Spleen (tissue), 11 donors: ENCODE measurements around the gene MAN2A2. TPM values are rescaled to one million over a fixed set of nuclear protein-coding genes. Genes with fewer than 3 reads are reported as not detected.
A peak's percentile ranks its signal among the peaks of the same experiment; 100 is the strongest.

Source experiments
- DNase-seq: peaks from one replicate; pipeline ENCODE4 v3.0.0-alpha.2; 2020
- H3K27ac ChIP-seq, 8 donors: fragments of 200-600 bp; sonication (generic) in 7 of 8; 1 replicate in 4 of 8; 2 replicates in 4 of 8; pipeline versions ENCODE4 v1.5.0 to v1.8.0; 2016 to 2021; ENCODE audit warnings: inconsistent platforms in 4 of 8, mild to moderate bottlenecking in 4 of 8, moderate library complexity in 1 of 8
- H3K27me3 ChIP-seq, 7 donors: fragments of 200-600 bp; sonication (generic) in 6 of 7; replicated peaks in 1 of 7; 1 replicate in 4 of 7; 2 replicates in 3 of 7; pipeline versions ENCODE4 v1.5.0 to v1.8.0; 2016 to 2021; ENCODE audit warnings: inconsistent platforms in 3 of 7, mild to moderate bottlenecking in 1 of 7
- H3K36me3 ChIP-seq, 6 donors: fragments of 200-600 bp; sonication (generic) in 5 of 6; 1 replicate in 4 of 6; 2 replicates in 2 of 6; pipeline versions ENCODE4 v1.5.0 to v1.8.0; 2016 to 2021; ENCODE audit warnings: inconsistent platforms in 2 of 6
- H3K4me1 ChIP-seq, 6 donors: fragments of 200-600 bp; sonication (generic) in 5 of 6; 1 replicate in 3 of 6; 2 replicates in 3 of 6; pipeline versions ENCODE4 v1.5.0 to v1.8.0; 2016 to 2021; ENCODE audit warnings: inconsistent platforms in 3 of 6
- H3K4me3 ChIP-seq, 8 donors: fragments of 200-600 bp; sonication (generic) in 7 of 8; 1 replicate in 4 of 8; 2 replicates in 4 of 8; pipeline versions ENCODE4 v1.5.0 to v1.8.0; 2016 to 2021; ENCODE audit warnings: inconsistent platforms in 4 of 8, mild to moderate bottlenecking in 4 of 8, moderate library complexity in 2 of 8
- H3K9me3 ChIP-seq, 8 donors: fragments of 200-600 bp; sonication (generic) in 7 of 8; 1 replicate in 4 of 8; 2 replicates in 4 of 8; pipeline versions ENCODE4 v1.5.0 to v1.8.0; 2016 to 2021; ENCODE audit warnings: inconsistent platforms in 4 of 8
- CTCF ChIP-seq, 11 experiments: fragments of 200-600 bp in 7 of 11; fragments of 450-650 bp in 4 of 11; sonication (generic) in 4 of 11; IDR thresholded peaks in 8 of 11; conservative IDR thresholded peaks in 3 of 11; 1 replicate in 7 of 11; 2 replicates in 4 of 11; pipeline versions ENCODE4 v1.4.0 to v1.8.0; 2016 to 2021; ENCODE audit warnings: antibody characterized with exemption in 11 of 11, inconsistent platforms in 4 of 11, mild to moderate bottlenecking in 1 of 11
- POLR2A ChIP-seq, 3 donors: fragments of 450-650 bp; IDR thresholded peaks; one replicate each; pipeline ENCODE4 v1.5.1; 2017; ENCODE audit warnings: antibody characterized with exemption in 3 of 3, mild to moderate bottlenecking in 1 of 3
- POLR2AphosphoS5 ChIP-seq, 3 donors: sonication (generic); formaldehyde crosslinking; IDR thresholded peaks; one replicate each; pipeline ENCODE4 v1.5.1; 2017; ENCODE audit warnings: antibody characterized with exemption in 3 of 3
- WGBS, 5 donors: extraction: QIAGEN DNeasy Blood & Tissue Kit in 3 of 5; methylation state at CpG; one replicate each; pipeline versions ENCODE4 v1.1.5 to v1.1.7; 2013 to 2018; 5-methylcytosine and 5-hydroxymethylcytosine counted together
- intact Hi-C: fragments of 100-400 bp; cut with DNase I; formaldehyde crosslinking; loops from one replicate; pipeline ENCODE4 v1.15.0; 2023; ENCODE audit warnings: low total_unique reads
- polyA plus RNA-seq, 3 donors: library from polyadenylated mRNA; stranded (reverse); fragments of 200-250 nt; gene quantifications; one replicate each; pipeline ENCODE4 v1.2.1, GENCODE V29; 2013
- total RNA-seq, 7 donors: library from RNA; depleted of rRNA in 3 of 7; stranded (reverse); fragments of >200 nt in 3 of 7; fragmentation: NEBNext Ultra II Directional in 4 of 7; extraction: Animal tissue kit (Norgen Biotek cat#: 25700) in 4 of 7; gene quantifications; one replicate each; pipeline versions ENCODE4 v1.1.0 to v1.2.1, GENCODE V29; 2016 to 2021
- donor health status: healthy with polysubstance abuse.
- donor health status: DM: no; HTN: no; CAD: no; lungs with moderate emphysema.
- donor health status: DM: no; HTN: no; CAD: no.
- donor health status: Bipolar disorder and iron deficiency.
- donor health status: healthy.
- donor health status: DM: no; HTN: no; CAD: no.
- donor health status: DM: yes; HTN: yes; CAD: no.

Gene MAN2A2
- total and polyA plus RNA-seq, 10 donors = 13.7 to 167 (median 110) TPM

- Histone ChIP-seq H3K4me3 (no peak overlapping the region), H3K4me1 (peaks cover 15 to 49% (median 26%) of the 10 kb centered on the region in 6 donors), H3K27ac (no peak overlapping the region), H3K27me3 (no peaks in the 10 kb centered on the region), H3K9me3 (no peaks in the 10 kb centered on the region), H3K36me3 (peaks cover 0 to 54% (median 50%) of the 10 kb centered on the region in 6 donors)
- intact Hi-C loops = no loop called here
- 95 to 100% (median 97%) methylated on average over 3 to 9 of the region's 9 CpGs for WGBS, 5 donors
- no peak for DNase-seq
- TF ChIP-seq POLR2A (IDR thresholded peaks at IDR 0.05) (no peak), CTCF (IDR thresholded peaks at IDR 0.05 in 8 of 11, conservative IDR thresholded peaks at IDR 0.05 in 3 of 11) (no peak), POLR2AphosphoS5 (IDR thresholded peaks at IDR 0.05) (no peak)
Measured at GRCh38 chr15:90904746-90905145, 1.6 kb downstream of the MAN2A2 start.

DNA sequence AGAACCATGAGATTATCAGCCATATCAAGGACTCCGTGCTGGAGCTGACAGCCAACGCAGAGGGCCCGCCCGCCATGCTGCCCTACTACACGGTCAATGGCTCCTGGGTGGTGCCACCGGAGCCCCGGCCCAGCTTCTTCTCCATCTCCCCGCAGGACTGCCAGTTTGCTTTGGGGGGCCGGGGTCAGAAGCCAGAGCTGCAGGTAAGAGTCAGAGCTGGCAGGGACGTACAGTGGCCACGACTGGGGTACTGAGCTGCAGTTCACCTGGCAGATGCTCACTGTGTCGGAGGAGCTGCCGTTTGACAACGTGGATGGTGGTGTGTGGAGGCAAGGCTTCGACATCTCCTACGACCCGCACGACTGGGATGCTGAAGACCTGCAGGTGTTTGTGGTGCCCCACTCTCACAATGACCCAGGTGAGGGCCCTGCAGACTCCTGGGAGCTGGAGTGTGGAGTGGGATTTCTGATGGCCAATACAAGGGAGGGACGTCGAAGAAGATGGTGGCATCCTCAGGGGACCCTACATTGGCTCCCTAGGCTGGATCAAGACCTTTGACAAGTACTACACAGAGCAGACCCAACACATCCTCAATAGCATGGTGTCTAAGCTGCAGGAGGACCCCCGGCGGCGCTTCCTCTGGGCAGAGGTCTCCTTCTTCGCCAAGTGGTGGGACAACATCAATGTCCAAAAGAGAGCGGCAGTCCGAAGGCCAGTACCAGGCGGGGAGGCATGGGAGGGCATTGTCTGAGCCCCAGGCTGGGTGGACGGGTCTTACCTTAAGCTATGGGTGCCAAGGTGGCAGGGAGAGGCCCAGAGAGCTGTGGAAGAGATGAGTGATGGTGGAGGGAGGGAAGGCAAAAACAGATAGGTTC, 2.4 kb downstream of the MAN2A2 start:
- intact Hi-C loops = no loop called here
- Histone ChIP-seq H3K4me1 (peaks cover 15 to 57% (median 28%) of the 10 kb centered on the region in 6 donors), H3K36me3 (peaks cover 0 to 62% (median 58%) of the 10 kb centered on the region in 6 donors), H3K4me3 (no peak overlapping the region), H3K27me3 (no peaks in the 10 kb centered on the region), H3K9me3 (no peaks in the 10 kb centered on the region), H3K27ac (no peak overlapping the region)
- TF ChIP-seq POLR2AphosphoS5 (IDR thresholded peaks at IDR 0.05) = no peak
- no peak for TF ChIP-seq POLR2A (IDR thresholded peaks at IDR 0.05)
- no peak for TF ChIP-seq CTCF (IDR thresholded peaks at IDR 0.05 in 8 of 11, conservative IDR thresholded peaks at IDR 0.05 in 3 of 11)
- peak; percentile 65 for DNase-seq
- 92 to 98% (median 94%) methylated on average over 24 to 28 of the region's 28 CpGs for WGBS, 5 donors

DNA sequence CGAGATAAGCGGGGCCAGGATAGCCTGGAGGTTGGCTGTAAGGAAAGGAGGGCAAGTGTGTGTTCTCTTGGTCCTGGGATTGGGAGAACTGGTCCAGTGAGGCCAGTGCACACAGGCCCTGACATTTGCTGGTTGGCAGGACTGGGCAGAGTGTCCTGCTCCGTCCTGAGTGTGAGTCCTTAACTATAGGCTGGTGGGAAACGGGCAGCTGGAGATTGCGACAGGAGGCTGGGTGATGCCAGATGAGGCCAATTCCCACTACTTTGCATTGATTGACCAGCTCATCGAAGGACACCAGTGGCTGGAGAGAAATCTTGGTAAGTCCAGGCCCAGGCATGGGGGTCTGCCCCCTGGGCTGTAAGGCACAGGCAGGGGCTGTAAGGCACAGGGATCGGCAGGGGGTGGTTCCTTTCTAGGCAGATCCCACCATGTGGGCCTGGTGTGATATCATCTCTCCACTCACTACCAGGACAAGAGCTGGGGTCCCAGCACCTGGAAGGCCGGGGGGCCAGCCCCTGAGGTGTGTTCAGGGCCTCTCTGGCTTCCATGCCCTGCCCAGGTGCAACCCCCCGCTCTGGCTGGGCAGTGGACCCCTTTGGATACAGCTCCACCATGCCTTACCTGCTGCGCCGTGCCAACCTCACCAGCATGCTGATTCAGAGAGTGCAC, 3.2 kb downstream of the MAN2A2 start:
- H3K36me3 ChIP-seq = peaks cover 0 to 70% (median 65%) of the 10 kb centered on the region in 6 donors
- intact Hi-C loops = no loop called here
- DNase-seq = peak; percentile 64
- H3K27me3 ChIP-seq = no peaks in the 10 kb centered on the region
- H3K4me1 ChIP-seq = peaks cover 15 to 61% (median 24%) of the 10 kb centered on the region in 6 donors
- 93 to 98% (median 94%) methylated on average over 9 to 11 of the region's 11 CpGs for WGBS, 5 donors
- H3K9me3 ChIP-seq = no peaks in the 10 kb centered on the region
- TF ChIP-seq POLR2A (IDR thresholded peaks at IDR 0.05) = no peak
- no peak overlapping the region for H3K4me3 ChIP-seq
- no peak overlapping the region for H3K27ac ChIP-seq

- Histone ChIP-seq H3K4me3 (no peak overlapping the region), H3K27ac (no peak overlapping the region), H3K36me3 (peaks cover 4 to 78% (median 74%) of the 10 kb centered on the region in 6 donors), H3K27me3 (no peaks in the 10 kb centered on the region), H3K9me3 (no peaks in the 10 kb centered on the region), H3K4me1 (peaks cover 9 to 61% (median 16%) of the 10 kb centered on the region in 6 donors)
- intact Hi-C loops = no loop called here
- peak; percentile 69 for DNase-seq
- WGBS, 5 donors = 80 to 94% (median 91%) methylated on average over 11 to 15 of the region's 15 CpGs
- peak in 1 of 3 donors; percentile 21 for TF ChIP-seq POLR2AphosphoS5 (IDR thresholded peaks at IDR 0.05)
- TF ChIP-seq CTCF (IDR thresholded peaks at IDR 0.05 in 8 of 11, conservative IDR thresholded peaks at IDR 0.05 in 3 of 11) = no peak
- TF ChIP-seq POLR2A (IDR thresholded peaks at IDR 0.05) = no peak
Measured at GRCh38 chr15:90907051-90907660, 4.1 kb downstream of the MAN2A2 start.
